Stimulated activated naive CD8-positive, alpha-beta T cell treated with anti-CD3 and anti-CD28 coated beads, Interleukin-15, Interleukin-2, amounts not matched to agents 100 U/mL and 50 U/mL, for 24 hours (primary cell): ENCODE measurements around the gene MEST.
"Not testable (repeated sequence)": the region's sequence is repeated elsewhere in the genome, so short reads cannot be mapped to it uniquely, and the experiment has no call there.

ENCODE experiments used
- ATAC-seq: fragments of 150-1000 bp; cut with Tn5 transposase; one replicate; pipeline ENCODE4 v1.10.0; 2021
- DNase-seq: peaks from one replicate; pipeline ENCODE4 v3.0.0; 2021

The MEST gene, protein sequence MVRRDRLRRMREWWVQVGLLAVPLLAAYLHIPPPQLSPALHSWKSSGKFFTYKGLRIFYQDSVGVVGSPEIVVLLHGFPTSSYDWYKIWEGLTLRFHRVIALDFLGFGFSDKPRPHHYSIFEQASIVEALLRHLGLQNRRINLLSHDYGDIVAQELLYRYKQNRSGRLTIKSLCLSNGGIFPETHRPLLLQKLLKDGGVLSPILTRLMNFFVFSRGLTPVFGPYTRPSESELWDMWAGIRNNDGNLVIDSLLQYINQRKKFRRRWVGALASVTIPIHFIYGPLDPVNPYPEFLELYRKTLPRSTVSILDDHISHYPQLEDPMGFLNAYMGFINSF

DNA sequence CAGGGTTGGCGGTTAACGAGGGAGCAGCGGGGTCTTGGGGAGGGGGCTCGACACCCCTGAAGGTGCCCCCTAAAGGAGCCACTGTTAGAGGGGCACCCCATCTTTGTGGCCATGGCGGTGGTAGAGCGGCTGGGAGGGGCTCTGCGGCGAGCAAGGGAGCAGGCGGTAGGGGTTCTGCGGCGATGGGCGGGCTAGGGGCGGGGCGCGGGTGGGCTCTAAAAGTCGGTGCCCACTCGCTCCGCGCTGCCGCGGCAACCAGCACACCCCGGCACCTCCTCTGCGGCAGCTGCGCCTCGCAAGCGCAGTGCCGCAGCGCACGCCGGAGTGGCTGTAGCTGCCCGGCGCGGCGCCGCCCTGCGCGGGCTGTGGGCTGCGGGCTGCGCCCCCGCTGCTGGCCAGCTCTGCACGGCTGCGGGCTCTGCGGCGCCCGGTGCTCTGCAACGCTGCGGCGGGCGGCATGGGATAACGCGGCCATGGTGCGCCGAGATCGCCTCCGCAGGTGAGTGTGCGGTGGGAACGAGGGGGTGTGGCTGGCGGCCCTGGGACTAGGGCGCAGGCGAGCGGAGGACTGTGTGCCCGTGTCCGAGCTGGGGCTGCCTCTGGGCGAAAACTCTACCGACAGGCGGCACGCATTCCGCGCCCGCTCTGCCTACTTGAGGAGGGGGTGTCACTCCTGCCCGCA is at the start of gene MEST:
Gene MEST, plus strand, starts transcription at position 245 of the 682 bp plus-strand sequence. Its CDS starts 229 bp downstream, at position 474.
- no peak for ATAC-seq
- no peak for DNase-seq

DNA sequence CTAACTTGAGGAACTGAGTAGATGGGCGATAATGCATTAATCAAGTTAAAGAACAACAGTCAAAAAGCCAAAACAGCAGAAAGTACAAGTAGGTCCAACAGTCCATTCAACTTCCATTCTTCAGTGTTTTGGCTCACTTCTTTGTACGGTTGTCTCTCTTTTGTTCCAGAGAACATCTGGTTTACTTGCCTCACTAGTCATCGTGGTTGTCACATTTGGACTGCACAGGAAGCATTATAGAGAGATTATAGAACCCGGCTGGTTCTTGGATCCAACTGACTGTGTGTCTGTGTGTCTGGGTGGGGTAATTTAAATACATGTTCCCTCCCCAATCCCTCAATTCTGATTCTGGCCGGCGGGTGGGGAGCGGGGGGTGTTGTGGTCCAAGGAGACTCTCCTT is 49.3 kb upstream of the MEST start:
- DNase-seq, result no peak

DNA sequence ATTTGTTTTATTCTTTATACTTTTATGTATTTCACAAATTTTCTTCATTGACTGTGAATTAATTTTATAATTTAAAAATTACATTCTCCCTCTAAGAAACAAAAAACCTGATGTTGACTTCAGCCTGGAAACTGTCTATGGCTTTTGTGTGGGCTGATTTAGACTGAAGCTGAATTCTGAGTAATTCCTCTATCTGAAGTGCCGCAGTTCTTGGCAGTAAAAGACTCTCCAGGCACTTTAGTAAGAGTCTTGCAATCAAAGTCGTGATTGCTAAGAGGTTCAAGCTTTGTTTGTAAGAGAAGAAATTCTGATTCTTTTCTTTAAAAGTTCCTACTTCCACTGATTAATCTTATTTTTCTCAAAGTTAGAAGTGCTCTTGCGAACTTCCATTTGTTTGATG is 47.7 kb upstream of the MEST start:
- no peak for ATAC-seq
- no peak for DNase-seq

More for the DNA sequence above, 49.3 kb upstream of the MEST start:
- no peak for ATAC-seq

DNA sequence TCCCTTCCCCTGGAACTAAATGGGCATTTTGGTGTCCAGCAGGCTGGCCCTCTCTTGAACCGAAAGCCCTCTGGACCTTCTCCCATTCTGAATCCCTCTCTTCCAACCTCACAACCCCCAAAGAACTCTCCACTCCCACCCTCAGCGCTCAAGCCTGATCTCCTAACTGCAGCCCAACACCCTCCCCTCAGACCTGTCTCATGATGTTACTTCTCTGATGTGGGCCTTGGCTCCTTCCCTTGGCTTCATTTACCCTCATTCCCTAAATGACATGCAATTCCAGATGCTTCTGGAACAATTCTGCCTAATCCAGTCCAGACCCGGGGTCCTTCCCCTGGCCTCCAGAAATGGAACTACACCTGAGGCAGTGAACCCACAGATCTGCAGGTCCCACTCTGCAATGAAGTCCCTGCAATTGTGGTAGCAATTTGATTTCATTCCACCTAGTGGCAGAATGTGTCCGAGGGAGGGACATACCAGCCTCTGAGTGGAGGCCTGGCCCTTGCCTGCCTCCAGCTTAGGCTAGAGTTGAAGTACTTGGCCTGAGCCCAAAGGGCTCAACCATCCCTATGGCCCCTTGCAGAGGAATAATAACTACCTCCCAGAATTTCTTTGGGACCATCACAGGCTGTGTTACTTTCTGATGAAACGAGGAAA is 47.0 kb upstream of the MEST start:
- no peak for ATAC-seq
- no peak for DNase-seq

DNA sequence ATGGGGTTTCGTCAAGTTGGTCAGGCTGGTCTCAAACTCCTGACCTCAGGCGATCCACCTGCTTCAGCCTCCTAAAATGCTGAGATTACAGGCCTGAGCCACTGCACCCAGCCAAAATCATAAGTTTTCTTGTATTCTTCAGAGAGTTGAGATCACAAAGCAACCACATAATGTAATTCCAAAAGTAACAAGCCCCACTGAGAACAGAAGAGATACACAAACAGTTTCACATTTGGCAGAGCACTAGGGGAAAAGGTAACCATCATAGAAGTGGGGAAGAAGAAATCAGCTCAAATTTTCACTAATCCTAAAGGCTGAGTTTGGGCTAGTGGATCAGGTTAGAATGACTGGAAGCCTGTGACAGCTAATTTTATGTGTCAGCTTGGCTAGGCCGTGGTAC is 45.6 kb upstream of the MEST start:
- ATAC-seq, result no peak

DNA sequence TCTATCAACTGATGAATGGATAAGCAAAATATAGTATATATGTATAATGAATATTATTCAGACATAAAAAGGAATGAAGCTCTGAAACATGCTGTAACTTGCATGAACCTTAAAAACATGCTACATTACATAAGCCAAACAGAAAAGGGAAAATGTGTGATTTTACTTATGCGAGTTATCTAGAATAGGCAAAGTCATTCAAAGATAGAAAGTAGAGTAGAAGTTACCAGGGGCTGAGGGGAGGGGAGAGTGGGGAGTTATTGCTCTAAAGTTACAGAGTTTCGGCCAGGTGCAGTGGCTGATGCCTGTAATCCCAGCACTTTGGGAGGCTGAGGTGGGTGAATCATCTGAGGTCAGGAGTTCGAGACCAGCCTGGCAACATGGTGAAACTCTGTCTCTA is 40.5 kb upstream of the MEST start:
- DNase-seq, ATAC-seq: not testable (repeated sequence)

More for the DNA sequence above, 45.6 kb upstream of the MEST start:
- no peak for DNase-seq

DNA sequence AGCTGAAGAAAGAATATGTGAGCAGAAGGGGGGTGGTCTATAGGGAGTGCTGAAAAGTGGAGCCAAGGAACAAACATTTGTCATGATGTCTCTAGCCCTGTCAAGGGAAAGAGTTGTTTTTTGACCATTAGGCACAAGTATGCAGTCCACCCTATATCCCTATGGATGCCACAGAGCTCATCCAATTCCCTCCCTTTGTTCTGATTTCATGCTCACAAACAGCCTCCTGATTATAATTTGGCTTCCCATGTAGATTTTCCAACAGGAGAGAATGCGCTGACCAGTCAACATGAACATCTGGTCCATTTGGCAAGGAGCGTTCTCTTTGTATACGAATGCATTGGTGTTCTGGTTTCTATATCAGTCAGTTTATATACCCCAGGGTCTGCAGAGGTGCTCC is 38.9 kb upstream of the MEST start:
- DNase-seq, result no peak
- no peak for ATAC-seq

DNA sequence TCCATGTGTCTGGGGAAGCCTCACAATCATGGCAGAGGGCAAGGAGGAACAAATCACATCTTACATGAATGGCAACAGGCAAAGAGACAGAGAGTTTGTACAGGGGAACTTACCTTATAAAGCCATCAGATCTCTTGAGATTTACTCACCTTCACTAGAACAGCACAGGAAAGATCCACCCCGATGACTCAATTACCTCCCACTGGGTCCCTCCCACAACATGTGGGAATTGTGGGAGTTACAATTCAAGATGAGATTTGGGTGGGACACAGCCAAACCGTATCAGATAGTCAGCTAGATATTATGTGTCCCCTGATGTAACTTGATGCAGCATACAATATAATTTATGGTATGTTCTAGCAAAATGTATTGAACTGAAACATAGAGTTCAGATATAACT is 36.9 kb upstream of the MEST start:
- no peak for ATAC-seq
- DNase-seq, result no peak

DNA sequence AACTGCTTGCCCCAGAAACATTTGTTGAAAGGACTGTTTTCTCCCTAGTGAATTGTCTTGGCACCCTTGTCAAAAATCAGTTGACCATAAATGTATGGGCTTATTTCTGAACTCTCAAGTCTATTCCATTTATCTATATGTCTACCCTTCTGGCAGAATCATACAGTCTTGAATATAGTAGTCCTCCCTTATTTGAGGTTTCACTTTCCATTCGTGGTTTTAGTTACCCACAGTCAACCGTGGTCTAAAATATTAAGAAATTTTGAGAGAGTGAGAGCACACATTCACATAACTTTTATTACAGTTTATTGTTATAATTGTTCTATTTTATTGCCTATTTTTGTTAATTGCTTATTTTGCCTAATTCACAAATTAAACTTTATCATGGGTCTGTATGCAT is 33.6 kb upstream of the MEST start:
- ATAC-seq, result peak; percentile 59
- DNase-seq, result no peak

DNA sequence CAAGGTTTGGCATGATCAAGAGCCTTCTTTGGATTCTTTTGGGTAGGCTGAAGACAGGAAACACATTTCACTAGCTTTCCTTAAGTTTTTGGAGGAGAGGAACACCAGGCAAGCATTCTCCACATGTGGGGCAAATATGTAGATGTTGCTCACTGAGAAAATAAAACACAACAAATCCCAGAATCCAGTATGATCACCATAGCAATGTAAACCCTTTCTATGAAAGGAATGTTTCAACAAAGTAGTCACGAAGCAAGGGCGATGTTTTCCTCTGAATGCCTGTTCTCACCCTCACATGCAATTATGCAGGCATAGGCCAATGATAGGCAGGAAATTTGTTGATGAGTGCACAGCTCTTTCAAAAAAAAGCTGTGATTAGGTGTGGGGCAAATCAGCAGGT is 30.6 kb upstream of the MEST start:
- ATAC-seq, result no peak
- no peak for DNase-seq

DNA sequence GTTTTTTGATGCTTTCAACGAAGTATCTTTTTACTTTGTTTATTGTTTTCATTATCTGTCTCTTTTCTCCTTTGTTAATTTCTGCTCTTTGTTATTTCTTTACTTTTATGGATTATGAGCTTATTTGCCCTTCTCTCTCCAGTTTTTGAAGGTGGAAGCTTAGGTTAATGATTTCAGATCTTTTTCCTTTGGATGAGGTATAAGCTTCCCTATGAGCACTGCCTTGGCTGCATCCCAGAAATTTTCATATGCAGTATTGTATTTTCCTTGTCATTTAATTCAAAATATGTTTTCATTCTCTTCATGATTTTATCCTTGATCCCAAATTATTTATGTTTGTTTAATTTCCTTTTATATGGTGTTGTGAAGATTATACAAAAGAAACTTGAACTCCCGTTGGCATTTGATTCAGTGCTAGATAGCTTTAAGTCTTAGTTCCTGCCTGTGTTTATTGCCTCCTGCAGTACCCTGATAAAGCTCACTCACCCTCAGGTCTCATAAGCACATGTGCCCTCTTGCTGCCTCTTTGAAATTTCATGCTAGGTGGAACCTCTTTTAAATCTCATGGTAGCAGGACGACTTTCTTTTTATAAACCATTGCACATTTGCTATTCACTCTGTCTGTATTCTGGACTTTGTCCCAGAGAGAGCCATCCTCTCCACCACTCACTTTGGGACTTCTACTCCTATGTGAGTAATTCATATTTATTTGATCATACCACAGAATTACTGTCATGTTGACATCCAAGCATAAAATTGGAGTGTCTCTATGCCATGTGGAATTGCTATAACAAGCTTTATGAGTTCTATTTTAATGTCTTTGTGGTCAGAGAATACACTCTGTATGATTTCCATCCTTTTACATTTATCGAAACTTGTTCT is 28.1 kb upstream of the MEST start:
- DNase-seq (no peak), ATAC-seq (no peak)

DNA sequence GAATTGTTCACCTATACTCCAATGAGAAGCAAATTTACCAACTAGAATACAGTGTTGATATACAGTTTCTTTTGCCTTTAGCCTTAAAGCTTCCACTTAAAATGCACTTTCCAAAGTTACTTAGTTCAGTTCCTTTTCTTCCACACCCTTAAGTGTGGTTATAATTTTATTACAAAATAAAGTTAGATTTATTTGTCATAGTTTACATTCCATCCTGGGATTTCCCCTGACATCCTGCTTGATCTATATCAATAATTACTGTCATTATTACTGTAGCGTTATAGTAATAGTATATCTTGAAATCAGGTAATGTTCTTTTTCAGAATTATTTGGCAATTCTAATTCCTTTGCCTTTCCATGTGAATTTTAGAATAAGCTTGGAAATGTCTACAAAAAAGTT is 23.3 kb upstream of the MEST start:
- ATAC-seq (no peak), DNase-seq (no peak)

DNA sequence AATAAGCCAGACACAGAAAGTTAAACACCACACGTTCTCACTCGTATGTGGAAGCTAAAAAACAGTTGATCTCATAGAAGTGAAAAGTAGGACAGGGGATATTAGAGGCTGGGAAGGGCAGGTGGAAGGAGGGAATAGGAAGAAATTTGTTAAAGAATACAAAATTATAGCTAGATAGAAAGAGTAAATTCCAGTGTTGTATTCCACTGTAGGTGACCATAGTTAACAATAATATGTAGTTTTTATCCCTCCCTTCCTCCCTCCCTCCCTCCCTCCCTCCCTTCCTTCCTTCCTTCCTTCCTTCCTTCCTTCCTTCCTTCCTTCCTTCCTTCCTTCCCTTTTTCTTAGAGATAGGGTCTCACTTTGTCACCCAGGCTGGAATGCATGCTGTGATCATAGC is 19.9 kb upstream of the MEST start:
- DNase-seq (no peak), ATAC-seq (no peak)

DNA sequence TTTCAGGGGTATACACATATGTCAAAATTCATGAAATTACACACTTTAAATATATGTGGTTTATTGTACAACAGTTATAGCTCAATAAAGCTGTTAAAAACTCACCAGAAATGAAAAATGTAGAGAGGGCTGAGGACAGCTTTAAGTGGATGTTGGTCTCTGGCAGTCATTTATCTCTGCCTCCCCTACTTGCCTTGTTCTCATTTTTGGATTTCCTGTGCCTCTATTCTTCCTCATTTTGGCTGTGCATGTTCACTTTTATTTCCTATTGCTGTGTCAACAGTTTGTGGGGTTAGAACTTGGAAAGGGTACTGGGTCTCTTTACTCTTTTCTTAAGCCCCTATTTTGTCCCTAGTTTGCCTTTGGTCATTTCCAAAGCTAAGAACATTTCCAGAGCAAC is 18.6 kb upstream of the MEST start:
- no peak for ATAC-seq

DNA sequence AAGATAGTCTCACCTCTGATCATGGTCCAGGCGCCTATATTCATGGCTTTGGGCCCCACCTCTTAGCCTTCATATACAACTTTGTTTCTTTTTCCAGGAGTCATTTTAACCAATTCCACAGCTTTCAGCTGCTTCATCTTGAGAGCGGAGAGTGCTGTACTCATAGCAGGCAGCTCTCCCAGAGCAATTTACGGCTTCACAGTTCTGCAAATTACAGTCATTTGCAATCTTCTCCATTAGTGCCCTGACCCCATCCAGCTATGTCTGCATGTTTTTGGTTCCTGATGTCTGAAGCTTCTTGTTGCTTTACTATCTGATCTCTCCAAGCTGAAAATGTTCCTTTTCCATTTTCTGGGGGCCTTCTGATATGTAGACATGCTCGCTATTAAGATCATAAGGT is 18.0 kb upstream of the MEST start:
- ATAC-seq (no peak), DNase-seq (no peak)

More for the DNA sequence above, 18.6 kb upstream of the MEST start:
- no peak for DNase-seq

DNA sequence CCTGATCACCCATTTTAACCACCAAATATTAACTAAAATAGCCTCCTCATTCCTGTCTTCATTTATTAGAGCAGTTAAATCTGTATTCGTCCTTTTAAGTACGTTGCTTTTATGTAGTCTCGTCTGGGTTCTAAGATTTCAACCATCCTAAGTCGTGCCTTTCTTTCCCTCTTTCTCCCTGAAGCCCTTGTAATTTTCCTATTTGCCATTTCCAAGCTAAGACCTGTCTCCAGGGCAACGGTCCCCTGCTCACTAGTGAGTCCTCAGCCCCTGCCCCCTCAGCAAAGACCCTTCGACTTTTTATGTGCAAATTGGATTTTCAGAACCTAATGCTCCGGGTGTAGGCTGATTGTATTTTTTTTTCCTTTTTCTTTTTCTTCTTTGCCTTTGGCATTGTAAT is 16.1 kb upstream of the MEST start:
- DNase-seq (no peak), ATAC-seq (no peak)

DNA sequence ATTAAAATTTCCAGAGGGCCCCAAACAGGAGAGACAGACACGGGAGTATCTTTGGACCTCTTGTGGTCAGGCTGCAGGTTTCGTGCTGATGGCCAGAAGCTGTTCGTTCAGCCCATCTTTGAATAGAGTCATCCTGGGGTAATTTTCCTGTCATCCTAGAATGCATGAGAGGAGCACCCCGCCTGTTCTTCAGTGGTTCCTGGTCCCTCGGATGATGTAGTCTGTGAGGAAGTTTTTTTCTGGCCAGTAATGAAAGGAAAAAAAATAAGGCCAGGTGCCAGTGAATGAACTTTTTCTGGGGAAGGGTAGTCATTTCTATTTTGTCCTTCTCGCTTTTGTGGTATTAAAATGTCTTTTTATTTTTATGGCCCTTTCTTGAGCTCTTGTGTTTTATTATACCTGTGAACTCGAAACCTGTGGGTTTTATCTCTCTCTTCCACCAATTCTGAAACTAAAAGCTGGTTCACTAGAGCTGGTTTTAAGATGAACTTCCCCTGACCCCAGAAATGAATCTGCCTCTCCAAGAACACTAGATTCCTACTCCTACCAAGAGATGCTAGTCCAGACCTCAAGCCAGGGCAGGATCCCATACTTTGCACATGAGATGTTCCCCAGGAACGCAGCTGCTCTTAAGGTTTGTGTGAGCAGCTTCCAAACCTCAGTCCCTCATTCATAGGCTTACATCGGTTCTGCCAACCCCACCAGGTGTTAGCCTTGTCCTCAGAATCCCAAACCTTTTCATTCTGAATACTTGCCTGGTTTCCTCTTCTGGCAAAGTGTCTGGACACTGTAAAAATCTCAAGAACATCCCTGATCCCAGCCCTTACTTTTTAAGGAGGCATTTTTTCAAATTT is 15.4 kb upstream of the MEST start:
- no peak for ATAC-seq
- DNase-seq, result no peak

DNA sequence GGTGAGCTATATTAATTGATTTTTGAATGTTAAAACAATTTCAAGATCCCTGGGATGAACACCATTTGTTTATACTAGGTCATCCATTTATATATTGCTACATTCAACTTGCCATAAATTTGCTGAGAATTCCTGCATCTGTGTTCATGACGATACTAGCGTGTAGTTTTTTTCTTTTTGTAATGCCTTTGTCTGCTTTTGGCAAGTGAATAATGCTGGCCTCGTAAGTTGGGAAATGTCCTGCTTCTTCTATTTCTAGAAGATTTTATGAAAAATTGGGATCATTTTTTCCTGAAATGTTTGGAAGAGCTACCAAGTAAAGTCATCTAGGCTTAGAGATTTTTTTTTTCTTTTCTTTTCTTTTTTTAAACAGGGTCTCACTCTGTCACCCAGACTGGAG is 12.9 kb upstream of the MEST start:
- ATAC-seq (no peak), DNase-seq (no peak)

DNA sequence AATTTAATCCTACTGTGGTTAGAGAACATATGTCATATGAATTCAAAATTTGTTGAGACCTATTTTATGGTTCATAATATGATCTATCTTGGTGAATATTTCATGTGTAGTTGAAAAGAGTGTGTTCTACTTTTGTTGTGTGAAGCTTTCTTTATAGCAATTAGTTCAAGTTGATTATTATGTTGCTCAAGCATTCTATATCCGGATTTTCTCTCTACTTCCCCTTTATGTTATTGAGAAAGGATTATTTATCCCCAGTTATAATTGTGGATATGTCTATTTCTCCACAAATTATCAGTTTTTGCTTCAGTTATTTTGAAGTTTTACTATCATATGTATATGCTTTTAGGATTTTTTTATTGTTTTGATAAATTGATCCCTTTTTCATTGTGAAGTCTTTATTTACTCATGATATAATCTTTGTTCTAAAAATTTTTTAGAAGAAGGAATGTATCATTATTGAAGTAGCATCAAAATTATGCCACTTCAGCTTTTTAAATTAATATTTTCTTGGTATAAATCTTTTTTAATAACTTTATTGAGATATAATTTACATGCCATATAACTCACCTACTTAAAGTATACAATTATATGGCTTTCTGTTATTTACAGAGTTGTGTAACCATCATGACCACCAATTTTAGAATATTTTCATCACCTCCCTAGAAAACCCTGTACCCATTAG is 12.0 kb upstream of the MEST start:
- ATAC-seq (no peak), DNase-seq (no peak)

DNA sequence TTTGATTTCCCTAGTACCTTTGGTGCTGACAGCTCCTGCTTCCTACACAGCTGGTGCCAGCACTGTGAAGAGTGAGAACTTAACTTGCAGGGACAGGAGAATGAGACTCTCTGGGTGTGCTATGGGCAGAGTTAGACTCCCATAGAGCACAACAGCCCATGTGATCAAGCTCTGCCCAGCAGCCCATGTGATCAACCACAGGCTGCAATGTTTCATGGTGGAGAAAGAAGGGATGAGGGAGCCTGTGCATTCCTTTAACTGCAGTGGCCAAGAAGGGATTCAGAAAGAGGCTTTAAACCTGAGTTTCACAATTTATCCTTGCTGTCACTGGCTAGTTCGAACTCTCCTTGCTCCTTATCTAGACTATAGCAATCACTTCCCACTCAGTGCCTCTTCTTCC is 10.0 kb upstream of the MEST start:
- ATAC-seq (no peak), DNase-seq (no peak)

DNA sequence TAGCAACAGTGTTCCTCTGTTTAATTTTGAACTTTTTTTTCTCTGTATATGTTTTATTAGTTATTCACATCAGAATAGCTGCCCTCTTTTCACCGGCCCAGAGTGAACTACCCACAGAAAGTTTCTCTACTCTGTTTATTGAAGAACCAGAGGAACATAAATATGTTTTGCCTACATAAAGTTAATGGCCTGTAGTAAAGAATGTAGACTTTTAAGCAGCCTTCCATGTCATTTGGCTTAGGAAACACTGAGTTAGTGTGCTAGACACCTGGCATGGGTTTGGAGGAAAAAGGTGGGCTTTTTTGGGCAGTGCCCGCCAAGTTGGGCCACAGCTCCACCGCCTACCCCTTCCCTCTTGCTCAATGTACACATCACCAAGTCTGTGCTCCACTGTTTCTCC is 8.9 kb upstream of the MEST start:
- DNase-seq (no peak), ATAC-seq (no peak)
